Ectodermal cell (in vitro differentiated cells): Measurements from ENCODE around the gene PLXNA2.

Experiments used
- H3K27ac ChIP-seq: 2 replicates; pipeline ENCODE4 v1.7.0; 2013; ENCODE audit warnings: mild to moderate bottlenecking, low read depth, low read length; ENCODE audit not compliant: insufficient read depth, poor library complexity, severe bottlenecking
- H3K27me3 ChIP-seq: 2 replicates; pipeline ENCODE4 v1.7.0; 2013; ENCODE audit warnings: mild to moderate bottlenecking, low read length; ENCODE audit not compliant: insufficient read depth, control insufficient read depth, poor library complexity, severe bottlenecking
- H3K36me3 ChIP-seq: one replicate; pipeline ENCODE4 v1.7.0; 2013; ENCODE audit warnings: low read length; ENCODE audit not compliant: control insufficient read depth, insufficient read depth
- H3K4me1 ChIP-seq: one replicate; pipeline ENCODE4 v1.7.0; 2013; ENCODE audit warnings: low read length; ENCODE audit not compliant: control insufficient read depth, insufficient read depth
- H3K4me3 ChIP-seq: 2 replicates; pipeline ENCODE4 v1.7.0; 2013; ENCODE audit warnings: low read depth, low read length, control low read depth; ENCODE audit not compliant: insufficient read depth
- H3K9me3 ChIP-seq: 2 replicates; pipeline ENCODE4 v1.7.0; 2013; ENCODE audit warnings: mild to moderate bottlenecking, low read length, moderate library complexity; ENCODE audit not compliant: control insufficient read depth
- WGBS, 2 experiments: methylation state at CpG; one replicate each; pipeline ENCODE4 v1.1.7; 2013; ENCODE audit warnings: missing lambda C conversion rate in 2 of 2; 5-methylcytosine and 5-hydroxymethylcytosine counted together

The PLXNA2 gene

GRCh38 chr1:207995576-207995975, 248.6 kb downstream of the PLXNA2 start:
- H3K36me3 ChIP-seq, result no peaks in the 10 kb centered on the region
- no peaks in the 10 kb centered on the region for H3K27me3 ChIP-seq
- WGBS, 2 experiments, result 85 to 89% methylated on average over 4 of the region's 4 CpGs
- H3K9me3 ChIP-seq, result no peaks in the 10 kb centered on the region
- H3K4me3 ChIP-seq, result no peak overlapping the region
- H3K4me1 ChIP-seq, result no peaks in the 10 kb centered on the region
- no peak overlapping the region for H3K27ac ChIP-seq

- H3K27me3 ChIP-seq, result no peaks in the 10 kb centered on the region
- H3K27ac ChIP-seq, result no peak overlapping the region
- H3K36me3 ChIP-seq, result no peaks in the 10 kb centered on the region
- no peaks in the 10 kb centered on the region for H3K9me3 ChIP-seq
- no peak overlapping the region for H3K4me3 ChIP-seq
- 70 to 74% methylated on average over 5 of the region's 5 CpGs for WGBS, 2 experiments
- no peaks in the 10 kb centered on the region for H3K4me1 ChIP-seq
These were observed 250.4 kb downstream of the PLXNA2 start for GRCh38 chr1:207993477-207994445.

- Histone ChIP-seq H3K4me3 (no peak overlapping the region), H3K9me3 (no peaks in the 10 kb centered on the region), H3K36me3 (no peaks in the 10 kb centered on the region), H3K27ac (no peak overlapping the region), H3K27me3 (no peaks in the 10 kb centered on the region), H3K4me1 (no peaks in the 10 kb centered on the region)
- WGBS, 2 experiments, result 94 to 99% methylated on average over 5 of the region's 5 CpGs
These were observed 251.4 kb downstream of the PLXNA2 start for GRCh38 chr1:207992677-207993236.

- Histone ChIP-seq H3K9me3 (no peaks in the 10 kb centered on the region), H3K4me3 (no peak overlapping the region), H3K27me3 (no peaks in the 10 kb centered on the region), H3K27ac (no peak overlapping the region), H3K36me3 (no peaks in the 10 kb centered on the region), H3K4me1 (no peaks in the 10 kb centered on the region)
- 91 to 96% methylated on average over 5 of the region's 5 CpGs for WGBS, 2 experiments
These were observed 252.6 kb downstream of the PLXNA2 start for GRCh38 chr1:207991583-207992026.

GRCh38 chr1:207990876-207991582, 253.2 kb downstream of the PLXNA2 start:
- Histone ChIP-seq H3K27me3 (no peaks in the 10 kb centered on the region), H3K27ac (no peak overlapping the region), H3K36me3 (no peaks in the 10 kb centered on the region), H3K4me1 (no peaks in the 10 kb centered on the region), H3K9me3 (no peaks in the 10 kb centered on the region), H3K4me3 (no peak overlapping the region)
- WGBS, 2 experiments, result 90% methylated on average over 15 to 16 of the region's 16 CpGs

- H3K36me3 ChIP-seq, result no peaks in the 10 kb centered on the region
- H3K4me1 ChIP-seq, result no peaks in the 10 kb centered on the region
- no peak overlapping the region for H3K27ac ChIP-seq
- H3K4me3 ChIP-seq, result no peak overlapping the region
- H3K27me3 ChIP-seq, result no peaks in the 10 kb centered on the region
- no peaks in the 10 kb centered on the region for H3K9me3 ChIP-seq
- WGBS, 2 experiments, result 95% methylated on average over 5 of the region's 5 CpGs
These were observed 253.7 kb downstream of the PLXNA2 start for GRCh38 chr1:207990455-207990854.

GRCh38 chr1:207988326-207989165, 255.6 kb downstream of the PLXNA2 start:
- Histone ChIP-seq H3K9me3 (no peaks in the 10 kb centered on the region), H3K36me3 (no peaks in the 10 kb centered on the region), H3K4me1 (no peaks in the 10 kb centered on the region), H3K27me3 (no peaks in the 10 kb centered on the region), H3K4me3 (no peak overlapping the region), H3K27ac (no peak overlapping the region)
- 93 to 94% methylated on average over 10 of the region's 10 CpGs for WGBS, 2 experiments

GRCh38 chr1:207987164-207987563, 257.0 kb downstream of the PLXNA2 start:
- no peaks in the 10 kb centered on the region for H3K36me3 ChIP-seq
- no peak overlapping the region for H3K27ac ChIP-seq
- no peak overlapping the region for H3K4me3 ChIP-seq
- no peaks in the 10 kb centered on the region for H3K27me3 ChIP-seq
- H3K4me1 ChIP-seq, result no peaks in the 10 kb centered on the region
- 93% methylated on average over 5 of the region's 5 CpGs for WGBS, 2 experiments
- H3K9me3 ChIP-seq, result no peaks in the 10 kb centered on the region

- no peaks in the 10 kb centered on the region for H3K36me3 ChIP-seq
- H3K9me3 ChIP-seq, result no peaks in the 10 kb centered on the region
- no peaks in the 10 kb centered on the region for H3K27me3 ChIP-seq
- 90 to 91% methylated on average over 7 of the region's 7 CpGs for WGBS, 2 experiments
- H3K27ac ChIP-seq, result no peak overlapping the region
- H3K4me3 ChIP-seq, result no peak overlapping the region
- no peaks in the 10 kb centered on the region for H3K4me1 ChIP-seq
These were observed 258.2 kb downstream of the PLXNA2 start for GRCh38 chr1:207985996-207986395.
